HepG2 (cell line): ENCODE results near the gene TSHZ1. TPM values are rescaled to one million over a fixed set of nuclear protein-coding genes. Genes with fewer than 3 reads are reported as not detected.

Experiments
- AGO2 ChIP-seq: fragments of 200-400 bp; formaldehyde crosslinking; optimal IDR thresholded peaks from 2 replicates; pipeline ENCODE3; 2017; ENCODE audit warnings: mild to moderate bottlenecking, low read depth, low read length, moderate library complexity
- AKAP8 ChIP-seq: sonication (generic); formaldehyde crosslinking; IDR thresholded peaks from 2 replicates; pipeline ENCODE4 v1.5.1; 2020; ENCODE audit warnings: mild to moderate bottlenecking, missing genetic modification reagents
- ARID5B ChIP-seq: IDR thresholded peaks from 2 replicates; pipeline ENCODE4 v1.4.0; 2020; ENCODE audit warnings: mild to moderate bottlenecking, missing genetic modification reagents
- FOSL2 ChIP-seq: sonication (generic); formaldehyde crosslinking; IDR thresholded peaks from 2 replicates; pipeline ENCODE4 v1.4.0; 2020; ENCODE audit warnings: missing genetic modification reagents
- MXD3 ChIP-seq: IDR thresholded peaks from 2 replicates; pipeline ENCODE4 v1.6.1; 2016; ENCODE audit warnings: mild to moderate bottlenecking, missing biosample characterization, missing genetic modification reagents
- NBN ChIP-seq: fragments of 450-650 bp; conservative IDR thresholded peaks from 2 replicates; pipeline ENCODE4 v1.6.1; 2017
- NRL ChIP-seq: sonication (generic); formaldehyde crosslinking; IDR thresholded peaks from 2 replicates; pipeline ENCODE4 v1.5.0; 2020; ENCODE audit warnings: missing genetic modification reagents, mild to moderate bottlenecking, moderate library complexity, borderline replicate concordance
- ONECUT2 ChIP-seq: sonication (generic); formaldehyde crosslinking; IDR thresholded peaks from 2 replicates; pipeline ENCODE4 v1.4.0; 2020; ENCODE audit warnings: missing genetic modification reagents
- PBX3 ChIP-seq: sonication (generic); formaldehyde crosslinking; IDR thresholded peaks from 2 replicates; pipeline ENCODE4 v1.8.1; 2023; ENCODE audit warnings: missing genetic modification reagents, inconsistent platforms, borderline replicate concordance
- POLR2G ChIP-seq: fragments of 200-400 bp; formaldehyde crosslinking; IDR thresholded peaks from 2 replicates; pipeline ENCODE4 v1.6.1; 2018; ENCODE audit warnings: mild to moderate bottlenecking, low read depth, low read length, moderate library complexity
- SMAD3 ChIP-seq: sonication (generic); formaldehyde crosslinking; IDR thresholded peaks from 2 replicates; pipeline ENCODE4 v1.4.0; 2020; ENCODE audit warnings: missing genetic modification reagents
- SOX6 ChIP-seq, 2 experiments: fragments of 450-650 bp in 1 of 2; sonication (generic) in 1 of 2; formaldehyde crosslinking in 1 of 2; IDR thresholded peaks; 2 replicates each; pipeline versions ENCODE4 v1.4.0 to v1.6.1; 2017 to 2020; ENCODE audit warnings: antibody characterized with exemption in 1 of 2, mild to moderate bottlenecking in 1 of 2, missing genetic modification reagents in 1 of 2
- ZNF136 ChIP-seq: sonication (generic); formaldehyde crosslinking; IDR thresholded peaks from 2 replicates; pipeline ENCODE4 v1.8.1; 2022; ENCODE audit warnings: low read depth, mild to moderate bottlenecking, moderate library complexity, missing genetic modification reagents
- ZNF33A ChIP-seq: sonication (generic); formaldehyde crosslinking; IDR thresholded peaks from 2 replicates; pipeline ENCODE4 v1.5.1; 2020; ENCODE audit warnings: missing genetic modification reagents, mild to moderate bottlenecking, moderate library complexity, borderline replicate concordance
- ZNF33B ChIP-seq: sonication (generic); formaldehyde crosslinking; IDR thresholded peaks from 2 replicates; pipeline ENCODE4 v1.5.1; 2020; ENCODE audit warnings: mild to moderate bottlenecking, missing genetic modification reagents
- ZNF597 ChIP-seq: sonication (generic); formaldehyde crosslinking; IDR thresholded peaks from 2 replicates; pipeline ENCODE4 v1.5.0; 2020; ENCODE audit warnings: missing genetic modification reagents
- ZNF790 ChIP-seq: sonication (generic); formaldehyde crosslinking; IDR thresholded peaks from 2 replicates; pipeline ENCODE4 v1.8.0; 2022; ENCODE audit warnings: missing genetic modification reagents, mild to moderate bottlenecking, borderline replicate concordance
- polyA plus RNA-seq, 8 experiments: library from polyadenylated mRNA; depleted of rRNA in 3 of 8; stranded (reverse) in 7 of 8; unstranded in 1 of 8; fragments of >200 nt; fragmentation: Illumina TruSeq in 4 of 8; extraction: Trizol in 4 of 8; gene quantifications; 2 replicates each; pipeline versions ENCODE4 v1.2.1 to v1.2.3, GENCODE V29; 2011 to 2016; ENCODE audit warnings: low read depth in 4 of 8, missing spikeins in 1 of 8, mixed read lengths in 1 of 8; ENCODE audit not compliant: insufficient read depth in 1 of 8
- total RNA-seq, 5 experiments: library from RNA; depleted of rRNA; stranded (reverse); fragments of >200 nt; fragmentation: Illumina TruSeq; extraction: Trizol; gene quantifications; 2 replicates each; pipeline ENCODE4 v1.2.3, GENCODE V29; 2016; ENCODE audit warnings: low read depth in 1 of 5

Gene TSHZ1
- total and polyA plus RNA-seq, 2 of the 13 experiments (the other 11 are each of a cell fraction or from before 2014, with no cell fraction given): 2.5 to 2.7 TPM

GRCh38 chr18:75214766-75215510 is 4.3 kb downstream of the TSHZ1 start (continued):
- TF ChIP-seq PBX3 (CRISPR knock-in tag) (no peak), ZNF597 (no peak), ZNF33B (no peak), ZNF33A (CRISPR knock-in tag) (no peak), ZNF790 (CRISPR knock-in tag) (no peak), SMAD3 (CRISPR knock-in tag) (no peak), ZNF136 (CRISPR knock-in tag) (no peak), POLR2G (no peak), MXD3 (CRISPR knock-in tag) (no peak), AGO2 (no peak), ARID5B (CRISPR knock-in tag) (peak; percentile 44; the same call in 1 of the 2 replicates), NRL (no peak), NBN (no peak), AKAP8 (no peak), SOX6 (IDR thresholded peaks at IDR 0.05) (no peak), SOX6 (CRISPR knock-in tag; IDR thresholded peaks at IDR 0.05) (peak; percentile 68), FOSL2 (CRISPR knock-in tag) (peak; percentile 74), ONECUT2 (CRISPR knock-in tag) (no peak)
